ENCODE data around the gene RIMS3.
"Not testable (repeated sequence)": the region's sequence is repeated elsewhere in the genome, so short reads cannot be mapped to it uniquely, and the experiment has no call there.

The RIMS3 gene

GRCh38 chr1:40599926-40600325, 65.6 kb downstream of the RIMS3 start:
- H4K20me1 ChIP-seq: no peaks in the 10 kb centered on the region
- H3K27me3 ChIP-seq: no peaks in the 10 kb centered on the region
- TF ChIP-seq Cebpa-rat (IDR thresholded peaks at IDR 0.05): no peak
- H3K4me3 ChIP-seq: no peak overlapping the region
- peak overlapping the region in 5 of 11 experiments; percentile 15 to 73 (median 32); a peak in 9 of 22 replicates for H3K4me2 ChIP-seq
- no peak overlapping the region for H3K9ac ChIP-seq
- H3K36me3 ChIP-seq: no peaks in the 10 kb centered on the region
- peaks cover 0 to 23% (median 6%) of the 10 kb centered on the region in 10 experiments; a peak in 10 of 20 replicates for H3K4me1 ChIP-seq
- peak overlapping the region in 2 of 11 experiments; percentile 32 to 35; a peak in 2 of 22 replicates for H3K27ac ChIP-seq
- peaks cover 0 to 9% (median 0%) of the 10 kb centered on the region in 11 experiments; a peak in 2 of 22 replicates for H3K9me3 ChIP-seq (replicated peaks in 1 of 11)

DNA sequence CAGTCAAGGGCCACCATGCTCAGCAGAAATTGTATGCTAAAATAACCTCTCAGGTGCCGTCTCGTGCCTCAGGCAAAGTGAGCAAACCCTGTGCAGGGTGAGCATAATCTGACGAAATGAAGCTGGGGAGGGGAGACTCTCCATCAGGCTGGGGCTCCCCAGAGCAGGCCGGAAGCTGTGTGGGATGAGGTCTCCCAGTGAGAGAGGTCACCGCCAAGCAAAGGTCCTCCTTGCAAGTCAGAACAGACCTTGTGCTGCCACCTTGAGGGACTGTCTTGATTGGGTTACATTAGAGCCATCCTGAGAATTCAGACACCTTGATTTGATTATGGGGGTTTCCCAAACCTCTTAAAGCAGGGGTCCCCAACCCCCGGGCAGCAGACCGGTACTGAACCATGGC, 69.9 kb downstream of the RIMS3 start:
- no peak for TF ChIP-seq Cebpa-rat (IDR thresholded peaks at IDR 0.05)
- H3K4me2 ChIP-seq: no peak overlapping the region
- H3K27ac ChIP-seq: no peak overlapping the region

GRCh38 chr1:40594187-40594531, 71.3 kb downstream of the RIMS3 start:
- no peak overlapping the region for H3K27ac ChIP-seq
- TF ChIP-seq Cebpa-rat (IDR thresholded peaks at IDR 0.05): no peak
- no peak overlapping the region for H3K9ac ChIP-seq
- H3K9me3 ChIP-seq (replicated peaks in 1 of 11): peaks cover 0 to 9% (median 0%) of the 10 kb centered on the region in 11 experiments; a peak in 2 of 22 replicates
- no peak overlapping the region for H3K4me3 ChIP-seq
- H3K4me2 ChIP-seq: peak overlapping the region in 6 of 11 experiments; percentile 3 to 62 (median 53); a peak in 6 of 22 replicates
- no peaks in the 10 kb centered on the region for H3K27me3 ChIP-seq
- no peaks in the 10 kb centered on the region for H3K36me3 ChIP-seq
- no peaks in the 10 kb centered on the region for H4K20me1 ChIP-seq
- peaks cover 5 to 25% (median 18%) of the 10 kb centered on the region in 10 experiments; a peak in 17 of 20 replicates for H3K4me1 ChIP-seq

More for the DNA sequence above, 69.9 kb downstream of the RIMS3 start:
- Histone ChIP-seq H3K9me3 (replicated peaks in 1 of 11) (peaks cover 0 to 9% (median 0%) of the 10 kb centered on the region in 11 experiments; a peak in 2 of 22 replicates), H3K36me3 (no peaks in the 10 kb centered on the region), H3K27me3 (no peaks in the 10 kb centered on the region), H3K4me1 (peaks cover 4 to 35% (median 24%) of the 10 kb centered on the region in 10 experiments; a peak in 17 of 20 replicates), H3K4me3 (no peak overlapping the region), H4K20me1 (no peaks in the 10 kb centered on the region), H3K9ac (no peak overlapping the region)

DNA sequence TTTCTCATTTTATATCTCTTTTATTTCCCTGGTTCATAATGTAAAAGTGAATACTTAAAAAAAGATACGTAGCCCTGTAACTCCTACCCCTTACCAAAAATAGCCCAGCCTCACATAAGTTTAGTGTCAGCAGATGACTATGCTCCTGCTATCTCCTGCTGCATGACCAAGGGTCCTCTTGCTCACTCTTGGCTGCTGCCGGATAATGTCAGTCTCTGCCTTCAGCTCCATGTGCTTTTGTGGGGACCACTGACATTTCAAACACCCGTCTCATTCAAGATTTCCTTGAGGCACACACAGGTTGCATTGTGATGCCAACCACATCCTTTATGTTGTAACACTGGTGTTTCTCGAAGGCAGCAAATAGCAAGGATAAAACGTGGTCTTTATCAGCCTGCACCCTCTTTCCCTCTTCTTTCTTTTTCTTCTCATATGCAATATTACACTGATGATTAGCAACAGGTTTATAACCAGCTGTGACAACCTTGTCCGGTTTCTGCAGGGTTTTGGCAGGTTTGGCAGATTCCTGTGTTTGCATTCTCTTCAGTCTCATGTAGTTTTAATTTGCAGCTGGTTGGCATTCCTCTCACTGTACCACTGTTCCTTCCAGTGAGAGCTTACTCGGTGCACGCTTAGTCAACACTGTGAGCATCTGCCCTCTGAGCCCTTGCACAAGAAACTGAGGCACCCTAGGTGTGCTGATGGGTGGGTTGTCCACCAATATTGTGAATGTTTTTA, 71.9 kb downstream of the RIMS3 start:
- H3K4me2 ChIP-seq: peak overlapping the region in 7 of 11 experiments; percentile 3 to 62 (median 51); a peak in 13 of 22 replicates
- H3K27me3 ChIP-seq: no peaks in the 10 kb centered on the region
- no peak overlapping the region for H3K27ac ChIP-seq
- TF ChIP-seq Cebpa-rat (IDR thresholded peaks at IDR 0.05): no peak
- peaks cover 0 to 9% (median 0%) of the 10 kb centered on the region in 11 experiments; a peak in 2 of 22 replicates for H3K9me3 ChIP-seq (replicated peaks in 1 of 11)
- H3K9ac ChIP-seq: no peak overlapping the region
- H3K36me3 ChIP-seq: no peaks in the 10 kb centered on the region
- H3K4me1 ChIP-seq: peaks cover 5 to 25% (median 17%) of the 10 kb centered on the region in 10 experiments; a peak in 16 of 20 replicates
- no peak overlapping the region for H3K4me3 ChIP-seq
- H4K20me1 ChIP-seq: no peaks in the 10 kb centered on the region

DNA sequence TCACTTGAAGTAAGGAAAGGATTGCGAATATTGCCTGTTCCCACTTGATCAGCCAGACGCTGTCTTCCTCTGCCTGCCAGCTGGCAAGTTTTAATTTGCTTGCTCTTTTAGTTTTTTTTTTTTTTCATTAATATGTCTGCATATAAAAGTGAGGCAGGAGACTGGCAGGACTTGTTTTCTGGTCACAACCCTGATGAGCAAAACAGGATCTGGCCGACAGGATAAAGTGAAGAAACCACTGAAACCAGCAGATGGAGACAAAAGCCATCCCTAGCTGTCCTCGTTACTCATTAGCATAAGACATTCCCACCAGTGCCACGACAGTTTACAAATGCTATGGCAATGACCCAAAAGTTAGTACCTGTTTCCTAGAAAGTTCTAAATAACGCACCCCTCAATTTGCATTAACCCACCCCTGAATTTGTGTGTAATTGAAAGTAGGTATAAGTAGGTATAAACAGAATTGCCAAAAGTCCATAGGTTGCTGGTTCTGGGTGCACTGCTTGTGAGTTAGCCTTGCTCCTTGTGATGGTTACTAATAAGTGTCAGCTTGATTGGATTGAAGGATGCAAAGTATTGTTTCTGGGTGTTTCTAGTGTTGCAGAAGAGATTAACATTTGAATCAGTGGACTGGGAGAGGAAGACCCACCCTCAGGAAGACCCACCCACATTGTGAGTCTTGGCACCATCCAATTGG, 73.2 kb downstream of the RIMS3 start:
- no peak overlapping the region for H3K27ac ChIP-seq
- H3K4me2 ChIP-seq: peak overlapping the region in 3 of 11 experiments; percentile 10 to 56 (median 42); a peak in 2 of 22 replicates
- no peak overlapping the region for H3K9ac ChIP-seq
- no peaks in the 10 kb centered on the region for H3K36me3 ChIP-seq
- peaks cover 0 to 9% (median 0%) of the 10 kb centered on the region in 11 experiments; a peak in 2 of 22 replicates for H3K9me3 ChIP-seq (replicated peaks in 1 of 11)
- H3K4me1 ChIP-seq: peaks cover 5 to 25% (median 17%) of the 10 kb centered on the region in 10 experiments; a peak in 16 of 20 replicates
- H4K20me1 ChIP-seq: no peaks in the 10 kb centered on the region
- H3K27me3 ChIP-seq: no peaks in the 10 kb centered on the region
- H3K4me3 ChIP-seq: no peak overlapping the region
- TF ChIP-seq Cebpa-rat (IDR thresholded peaks at IDR 0.05): no peak

DNA sequence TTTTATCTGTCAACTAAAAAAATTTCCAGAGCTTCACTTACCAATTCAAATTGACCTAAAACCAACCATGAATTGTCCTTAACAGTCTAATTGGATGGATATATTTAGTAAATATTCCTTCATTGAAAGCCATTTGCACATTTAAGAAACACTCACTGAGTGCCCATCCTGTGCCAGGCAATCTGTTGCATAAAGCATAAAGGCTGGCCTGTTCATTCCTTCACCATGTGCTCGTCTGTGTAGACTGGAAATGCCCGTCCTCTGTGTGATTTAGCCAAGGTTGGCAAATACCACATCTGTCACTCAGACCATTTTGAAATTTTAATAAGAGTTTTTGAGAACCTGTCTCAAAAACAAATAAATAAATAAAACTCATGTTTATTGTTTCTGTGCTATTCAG, 76.9 kb downstream of the RIMS3 start:
- H3K4me3 ChIP-seq: no peak overlapping the region
- H3K9me3 ChIP-seq (replicated peaks in 1 of 11): no peaks in the 10 kb centered on the region
- no peak for TF ChIP-seq Cebpa-rat (IDR thresholded peaks at IDR 0.05)
- no peak overlapping the region for H3K27ac ChIP-seq
- H3K36me3 ChIP-seq: no peaks in the 10 kb centered on the region
- no peak overlapping the region for H3K9ac ChIP-seq
- no peaks in the 10 kb centered on the region for H3K27me3 ChIP-seq
- H4K20me1 ChIP-seq: no peaks in the 10 kb centered on the region
- H3K4me1 ChIP-seq: peaks cover 7 to 22% (median 13%) of the 10 kb centered on the region in 10 experiments; a peak in 17 of 20 replicates
- H3K4me2 ChIP-seq: no peak overlapping the region

- no peak overlapping the region for H3K27ac ChIP-seq
- peaks cover 0 to 10% (median 4%) of the 10 kb centered on the region in 10 experiments; a peak in 4 of 20 replicates for H3K4me1 ChIP-seq
- no peak overlapping the region for H3K4me3 ChIP-seq
- no peak overlapping the region for H3K9ac ChIP-seq
- no peaks in the 10 kb centered on the region for H3K9me3 ChIP-seq (replicated peaks in 1 of 11)
- H3K27me3 ChIP-seq: no peaks in the 10 kb centered on the region
- TF ChIP-seq Cebpa-rat (IDR thresholded peaks at IDR 0.05): no peak
- no peaks in the 10 kb centered on the region for H4K20me1 ChIP-seq
- no peaks in the 10 kb centered on the region for H3K36me3 ChIP-seq
- no peak overlapping the region for H3K4me2 ChIP-seq
Observed at GRCh38 chr1:40583980-40584379, 81.5 kb downstream of the RIMS3 start.

DNA sequence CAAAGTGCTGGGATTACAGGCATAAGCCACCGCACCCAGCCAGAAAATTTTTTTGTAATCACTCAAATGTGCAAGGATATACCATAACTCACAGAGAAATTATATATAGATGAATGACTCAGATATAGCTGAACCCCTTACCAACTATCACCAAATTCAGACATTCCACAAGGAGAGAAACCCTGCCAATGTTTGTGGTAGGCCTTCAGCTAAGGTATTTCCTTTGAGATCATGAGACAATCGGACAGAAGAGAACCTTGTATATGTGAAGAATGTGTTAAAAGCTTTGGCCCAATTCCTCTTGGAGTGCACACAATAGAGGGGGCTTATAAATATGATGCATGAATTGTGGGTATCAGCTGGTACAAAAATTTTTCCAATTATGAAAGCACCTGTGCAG, 83.4 kb downstream of the RIMS3 start:
- no peak overlapping the region for H3K9ac ChIP-seq
- no peaks in the 10 kb centered on the region for H4K20me1 ChIP-seq
- no peak overlapping the region for H3K4me2 ChIP-seq
- H3K36me3 ChIP-seq: no peaks in the 10 kb centered on the region
- H3K27ac ChIP-seq: no peak overlapping the region
- no peak for TF ChIP-seq Cebpa-rat (IDR thresholded peaks at IDR 0.05)
- H3K27me3 ChIP-seq: no peaks in the 10 kb centered on the region
- H3K9me3 ChIP-seq (replicated peaks in 1 of 11): peaks cover 0 to 6% (median 3%) of the 10 kb centered on the region in 11 experiments; a peak in 14 of 22 replicates
- peaks cover 0 to 10% (median 4%) of the 10 kb centered on the region in 10 experiments; a peak in 4 of 20 replicates for H3K4me1 ChIP-seq
- no peak overlapping the region for H3K4me3 ChIP-seq

- Histone ChIP-seq H3K27ac (peak overlapping the region in 2 of 11 experiments; percentile 38 to 54; a peak in 3 of 22 replicates), H4K20me1 (no peaks in the 10 kb centered on the region), H3K4me2 (peak overlapping the region in 4 of 11 experiments; percentile 5 to 63 (median 42); a peak in 6 of 22 replicates), H3K4me1 (peaks cover 0 to 14% (median 3%) of the 10 kb centered on the region in 10 experiments; a peak in 8 of 20 replicates), H3K9me3 (replicated peaks in 1 of 11) (peaks cover 4 to 18% (median 13%) of the 10 kb centered on the region in 11 experiments; a peak in 16 of 22 replicates), H3K4me3 (no peak overlapping the region), H3K27me3 (no peaks in the 10 kb centered on the region), H3K36me3 (no peaks in the 10 kb centered on the region), H3K9ac (no peak overlapping the region)
- TF ChIP-seq Cebpa-rat (IDR thresholded peaks at IDR 0.05): no peak
Observed at GRCh38 chr1:40575336-40575735, 90.1 kb downstream of the RIMS3 start.

GRCh38 chr1:40574805-40575204, 90.7 kb downstream of the RIMS3 start:
- H4K20me1 ChIP-seq: not testable (repeated sequence)

More at GRCh38 chr1:40574805-40575204, 90.7 kb downstream of the RIMS3 start:
- Histone ChIP-seq H3K4me2 (peak overlapping the region in 5 of 11 experiments; percentile 5 to 63 (median 25); a peak in 7 of 22 replicates), H3K4me1 (peaks cover 0 to 14% (median 3%) of the 10 kb centered on the region in 10 experiments; a peak in 8 of 20 replicates), H3K27ac (peak overlapping the region in 4 of 11 experiments; percentile 26 to 54 (median 42); a peak in 6 of 22 replicates), H3K9me3 (replicated peaks in 1 of 11) (peaks cover 4 to 18% (median 13%) of the 10 kb centered on the region in 11 experiments; a peak in 16 of 22 replicates), H3K9ac (peak overlapping the region in 2 of 11 experiments; percentile 18 to 37; a peak in 2 of 22 replicates)
- not testable (repeated sequence) for H3K27me3 ChIP-seq, H3K36me3 ChIP-seq, H3K4me3 ChIP-seq

Measured in BLaER1 treated with 17β-estradiol and CSF1 and Interleukin-3, amounts not matched to agents 10 nM and 100 nM (cell line).